ENCODE data around the gene NYNRIN. TPM values are rescaled to one million over a fixed set of nuclear protein-coding genes. Genes with fewer than 3 reads are reported as not detected.

Gene NYNRIN
- total and polyA plus RNA-seq, 2 of the 8 experiments (the other 6 are each of a cell fraction or from before 2014, with no cell fraction given), result 15.2 to 18.3 TPM

DNA sequence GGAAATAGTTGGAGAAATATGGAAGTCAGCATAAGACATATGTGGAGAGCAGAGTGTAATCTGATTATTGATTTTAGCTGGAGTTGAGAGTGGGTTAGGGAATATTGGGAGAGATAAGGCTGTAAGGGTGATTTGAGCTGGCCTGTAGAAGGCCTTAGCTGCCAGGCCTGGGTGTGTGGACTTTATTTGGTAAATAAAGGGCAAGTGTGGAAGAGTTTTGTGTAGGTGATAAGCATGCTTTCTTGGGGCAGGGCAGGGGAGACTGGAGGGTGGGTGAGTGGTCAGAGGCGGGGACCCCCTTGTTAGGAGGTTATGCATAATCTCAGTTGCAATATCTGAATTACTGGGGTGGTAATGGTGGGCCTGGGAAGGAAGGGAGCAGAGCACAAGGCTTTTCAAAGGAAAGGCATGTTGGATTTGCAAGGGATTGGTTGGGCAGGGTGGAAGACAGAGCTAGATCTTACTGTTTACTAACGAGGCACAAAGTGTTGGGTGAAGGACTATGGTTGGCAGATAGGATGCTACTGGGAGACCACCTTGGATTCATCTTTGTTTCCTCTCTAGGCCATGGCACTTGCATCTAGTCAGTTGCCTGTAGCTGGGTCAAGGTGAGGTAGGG is 36.5 kb downstream of the NYNRIN start:
- H2AK5ac ChIP-seq (ENCODE audit: low read depth, low read length), result no peak overlapping the region
- no peaks in the 10 kb centered on the region for H3K79me2 ChIP-seq (ENCODE audit: control insufficient read depth in 1 of 2, insufficient read depth in 2 of 2, low read length in 2 of 2)
- no peak for TF ChIP-seq KDM5A (IDR thresholded peaks at IDR 0.05; ENCODE audit: low read length)
- no peak for TF ChIP-seq ASH2L (IDR thresholded peaks at IDR 0.05; ENCODE audit: low read length)
- TF ChIP-seq RBBP5 (IDR thresholded peaks at IDR 0.05; ENCODE audit: borderline replicate concordance, low read depth, low read length), result no peak
- TF ChIP-seq HDAC6 (IDR thresholded peaks at IDR 0.05; ENCODE audit: low read depth, low read length), result no peak
- peaks cover 3 to 12% (median 9%) of the 10 kb centered on the region in 4 experiments for H3K4me1 ChIP-seq (replicated peaks in 1 of 4; ENCODE audit: control insufficient read depth in 3 of 4, insufficient read depth in 4 of 4, low read length in 3 of 4)
- POLR2A ChIA-PET (ENCODE audit: partially characterized antibody), result interaction anchor here (0.6 to 3.2 kb wide), 11 partner anchors 11 to 428 kb away, joined by 3 to 25 read pairs (median 4); partner anchors contain the start of genes ADCY4, NYNRIN and RIPK3
- no peak overlapping the region for H3K27ac ChIP-seq (ENCODE audit: low read depth, low read length)
- DNase-seq (ENCODE audit: low read depth in 1 of 2, low spot score in 2 of 2), result no peak
- no peak overlapping the region for H3K56ac ChIP-seq (replicated peaks; ENCODE audit: insufficient read length, low read depth, low read length)
- no peak overlapping the region for H3K23ac ChIP-seq (ENCODE audit: insufficient read length)
- no peaks in the 10 kb centered on the region for H3K27me3 ChIP-seq (replicated peaks in 1 of 4; ENCODE audit: control insufficient read depth in 3 of 4, extremely low read depth in 1 of 4, insufficient read depth in 3 of 4, low read length in 3 of 4)
- no peak overlapping the region for H2BK5ac ChIP-seq (ENCODE audit: low read depth, low read length)
- no peak overlapping the region for H2BK15ac ChIP-seq (ENCODE audit: low read length)
- peaks cover 4% of the 10 kb centered on the region; the same call in 1 of the 2 replicates for H3K23me2 ChIP-seq (ENCODE audit: low read depth, low read length)
- H3K4me2 ChIP-seq (ENCODE audit: insufficient read depth in 1 of 2, low read depth in 2 of 2, low read length in 2 of 2), result no peak overlapping the region
- H3K9ac ChIP-seq (replicated peaks in 1 of 4; ENCODE audit: extremely low read depth in 1 of 4, low read depth in 3 of 4, low read length in 3 of 4), result no peak overlapping the region
- H3K9me3 ChIP-seq (ENCODE audit: insufficient read depth in 2 of 2, low read depth in 1 of 2, low read length in 1 of 2), result no peaks in the 10 kb centered on the region
- H2BK20ac ChIP-seq (ENCODE audit: low read length), result no peak overlapping the region
- WGBS, 2 experiments (ENCODE audit: extremely low coverage in 1 of 2, insufficient coverage in 1 of 2, insufficient read length in 1 of 2, insufficient replicate concordance in 2 of 2, low coverage in 1 of 2, low lambda C conversion rate in 2 of 2, missing lambda C conversion rate in 1 of 2), result 96% methylated on average over 2 of the region's 2 CpGs; no CpG with 5 or more reads in 1 of the 2 experiments
- CTCF ChIA-PET (ENCODE audit: partially characterized antibody), result interaction anchor here (0.8 to 21.3 kb wide), 23 partner anchors 9 to 321 kb away, joined by 3 to 664 read pairs (median 6); partner anchors contain the start of genes ADCY4, CIDEB, DCAF11 and RIPK3
- H3K36me3 ChIP-seq (ENCODE audit: control insufficient read depth in 2 of 4, insufficient read depth in 4 of 4, low read length in 3 of 4), result peaks cover 8 to 19% (median 13%) of the 10 kb centered on the region in 4 experiments; a peak in 7 of 8 replicates
- no peak overlapping the region for H3K4me3 ChIP-seq (ENCODE audit: extremely low read depth in 1 of 4, insufficient read depth in 2 of 4, low read depth in 3 of 4, low read length in 4 of 4)
- peaks cover 1 to 9% of the 10 kb centered on the region in 2 experiments for H4K20me1 ChIP-seq (replicated peaks in 1 of 2; ENCODE audit: control insufficient read depth in 1 of 2, insufficient read depth in 2 of 2, low read length in 2 of 2)
- H3K18ac ChIP-seq (ENCODE audit: extremely low read depth, low read length), result no peak overlapping the region
- H2AFZ ChIP-seq (ENCODE audit: low read length), result no peak overlapping the region
- H3K14ac ChIP-seq (ENCODE audit: insufficient read length), result no peak overlapping the region
- H4K5ac ChIP-seq (ENCODE audit: insufficient read length, low read depth, low read length), result no peak overlapping the region
- H3K4ac ChIP-seq (replicated peaks; ENCODE audit: insufficient read length, low read depth, low read length), result no peak overlapping the region
- no peak overlapping the region for H2BK120ac ChIP-seq (replicated peaks; ENCODE audit: low read depth, low read length)
- FAIRE-seq, result no peak
- H2BK12ac ChIP-seq (ENCODE audit: low read depth, low read length), result no peak overlapping the region
- H4K8ac ChIP-seq (ENCODE audit: extremely low read depth, insufficient read depth, low read length), result no peak overlapping the region
- H3K79me1 ChIP-seq (ENCODE audit: low read depth, low read length), result no peaks in the 10 kb centered on the region; the same call in 1 of the 2 replicates
- no peak overlapping the region for H4K91ac ChIP-seq (replicated peaks; ENCODE audit: insufficient read length, low read length)

All from H1 (cell line).